DMS79 treated with DMSO at 0.1 percent for 48 hours (cell line): Measurements from ENCODE around the gene WFDC13.
"Not testable (repeated sequence)": the region's sequence is repeated elsewhere in the genome, so short reads cannot be mapped to it uniquely, and the experiment has no call there.

ENCODE experiments used
- DNase-seq: peaks from one replicate; lab custom pipeline; 2025; lab: John Stamatoyannopoulos, UW

The WFDC13 gene, protein sequence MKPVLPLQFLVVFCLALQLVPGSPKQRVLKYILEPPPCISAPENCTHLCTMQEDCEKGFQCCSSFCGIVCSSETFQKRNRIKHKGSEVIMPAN

GRCh38 chr20:45701873-45702272, at the start of gene WFDC13:
Gene WFDC13, plus strand, starts transcription at chr20:45702038. Its CDS starts 86 bp downstream, at chr20:45702124.
- DNase-seq, result no peak

DNA sequence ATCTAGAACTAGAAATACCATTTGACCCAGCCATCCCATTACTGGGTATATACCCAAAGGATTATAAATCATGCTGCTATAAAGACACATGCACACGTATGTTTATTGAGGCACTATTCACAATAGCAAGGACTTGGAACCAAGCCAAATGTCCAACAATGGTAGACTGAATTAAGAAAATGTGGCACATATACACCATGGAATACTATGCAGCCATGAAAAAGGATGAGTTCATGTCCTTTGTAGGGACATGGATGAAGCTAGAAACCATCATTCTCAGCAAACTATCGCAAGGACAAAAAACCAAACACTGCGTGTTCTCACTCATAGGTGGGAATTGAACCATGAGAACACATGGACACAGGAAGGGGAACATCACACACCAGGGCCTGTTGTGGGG, 44.8 kb upstream of the WFDC13 start:
- not testable (repeated sequence) for DNase-seq

DNA sequence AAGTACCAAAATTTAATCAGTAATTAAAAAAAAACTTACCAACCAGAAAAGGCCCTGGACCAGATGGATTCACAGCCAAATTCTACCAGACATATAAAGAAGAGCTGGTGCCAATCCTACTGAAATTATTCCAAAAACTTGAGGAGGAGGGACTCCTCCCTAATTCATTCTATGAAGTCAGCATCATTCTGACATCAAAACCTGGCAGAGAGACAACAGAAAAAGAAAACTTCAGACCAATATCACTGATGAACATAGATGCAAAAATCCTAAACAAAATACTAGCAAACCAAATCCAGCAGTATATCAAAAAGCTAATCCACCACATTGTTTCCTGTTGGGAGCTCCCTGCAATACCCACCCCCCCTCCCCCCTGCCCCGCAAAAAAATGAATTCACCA, 31.7 kb upstream of the WFDC13 start, which contains the start of gene WFDC11:
WFDC11 (minus strand) TSS at position 101 of the 400 bp plus-strand sequence. CDS start 19,639 bp downstream, outside the sequence.
- no peak for DNase-seq

DNA sequence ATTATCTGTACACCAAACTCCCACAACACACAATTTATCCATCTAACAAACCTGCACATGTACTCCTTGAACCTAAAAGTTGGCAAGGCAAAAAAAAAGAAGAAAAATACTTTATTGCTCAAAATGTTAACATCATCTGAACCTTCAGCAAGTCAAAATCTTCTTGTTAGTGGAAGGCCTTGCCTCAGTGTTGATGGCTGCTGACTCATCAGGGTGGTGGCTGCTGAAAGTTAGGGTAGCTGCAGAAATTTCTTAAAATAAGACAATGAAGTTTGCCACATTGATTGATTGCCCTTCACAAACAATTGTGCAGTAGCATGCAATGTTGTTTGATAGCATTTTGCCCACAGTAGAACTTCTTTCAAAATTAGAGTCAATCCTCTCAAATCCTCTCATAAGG, 29.1 kb upstream of the WFDC13 start:
- no peak for DNase-seq

DNA sequence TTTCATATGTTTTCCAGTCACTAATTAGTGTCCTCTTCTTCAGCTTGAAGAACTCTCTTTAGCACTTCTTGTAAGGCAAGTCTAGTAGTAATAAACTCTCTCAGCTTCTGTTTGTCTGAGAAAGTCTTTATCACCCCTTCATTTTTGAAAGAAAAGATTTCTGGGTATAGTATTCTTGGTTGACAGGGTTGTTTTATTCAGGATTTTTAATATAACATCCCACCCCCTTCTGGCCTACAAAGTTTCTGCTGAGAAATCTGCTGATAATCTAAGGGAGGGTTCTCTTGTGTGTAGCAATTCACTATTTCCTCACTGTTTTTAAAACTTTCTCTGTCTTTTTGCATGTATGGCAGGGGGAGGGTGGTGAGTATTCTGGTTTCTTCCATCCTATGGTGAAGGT, 22.2 kb upstream of the WFDC13 start:
- no peak for DNase-seq

- no peak for DNase-seq
Measured at GRCh38 chr20:45685896-45686295, 15.9 kb upstream of the WFDC13 start.

- not testable (repeated sequence) for DNase-seq
Measured at GRCh38 chr20:45693346-45693745, 8.5 kb upstream of the WFDC13 start.

- no peak for DNase-seq
Measured at GRCh38 chr20:45695496-45695895, 6.3 kb upstream of the WFDC13 start.

GRCh38 chr20:45701104-45701503, 734 bp upstream of the WFDC13 start:
- DNase-seq, result no peak

DNA sequence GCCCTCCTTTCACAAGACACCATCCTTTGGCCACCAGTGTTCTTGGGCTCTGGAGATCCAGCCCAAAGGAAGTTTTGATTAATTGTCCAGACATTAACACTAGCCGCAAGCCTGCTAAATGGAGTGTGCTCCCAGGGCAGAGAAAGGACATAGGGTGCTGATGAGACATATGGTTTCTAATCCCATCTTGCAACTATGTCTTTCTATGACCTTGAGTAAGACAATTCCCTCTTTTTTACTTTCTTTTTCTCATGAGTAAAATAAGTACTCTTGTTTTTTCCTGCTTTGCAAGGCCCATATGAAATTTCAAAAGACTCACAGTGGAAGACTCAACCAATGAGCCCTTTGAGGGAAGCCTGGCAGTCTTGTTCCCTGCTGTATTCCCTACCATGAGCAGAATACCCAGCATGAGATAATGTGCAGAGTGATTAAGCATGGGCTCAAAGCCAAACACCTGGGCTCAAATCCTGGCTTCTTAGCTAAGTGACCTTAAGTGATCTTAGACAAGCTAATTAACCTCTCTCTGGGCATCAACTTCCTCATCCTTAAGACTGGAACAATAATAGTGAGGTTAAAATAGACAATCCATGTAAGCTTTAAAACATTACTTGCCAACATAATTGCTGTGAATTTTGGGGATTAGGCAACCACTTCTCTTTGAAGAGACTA, 3.3 kb downstream of the WFDC13 start, which contains the start of gene WFDC10B:
WFDC10B (minus strand) TSS at position 51 of the 669 bp plus-strand sequence. CDS start 19,027 bp downstream, outside the sequence.
- peak; percentile 53 for DNase-seq

- not testable (repeated sequence) for DNase-seq
Measured at GRCh38 chr20:45716141-45716688, 14.4 kb downstream of the WFDC13 start.

GRCh38 chr20:45722047-45722446, 20.2 kb downstream of the WFDC13 start, which contains the start of gene SPINT4:
Gene SPINT4, plus strand, starts transcription at chr20:45722347. Its CDS starts 21 bp downstream, at chr20:45722368.
- no peak for DNase-seq

GRCh38 chr20:45725134-45725533, 23.3 kb downstream of the WFDC13 start:
- no peak for DNase-seq

- DNase-seq, result no peak
Measured at GRCh38 chr20:45727044-45727443, 25.2 kb downstream of the WFDC13 start.

- no peak for DNase-seq
Measured at GRCh38 chr20:45732199-45732598, 30.4 kb downstream of the WFDC13 start.

DNA sequence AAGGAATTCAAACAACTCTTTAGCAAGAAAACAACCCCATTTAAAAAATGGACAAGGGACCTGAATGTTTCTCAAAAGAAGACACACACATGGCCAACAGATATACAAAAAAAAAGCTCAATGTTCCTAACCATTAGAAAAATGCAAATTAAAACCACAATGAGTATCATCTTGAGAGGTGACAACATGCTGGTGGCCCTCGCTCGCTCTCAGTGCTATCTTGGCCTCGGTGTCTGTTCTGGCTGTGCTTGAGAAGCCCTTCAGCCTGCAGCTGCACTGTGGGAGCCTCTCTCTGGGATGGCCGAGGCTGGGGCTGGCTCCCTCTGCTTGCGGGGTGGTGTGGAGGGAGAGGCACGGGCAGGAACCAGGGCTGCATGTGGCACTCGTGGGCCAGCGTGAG, 33.7 kb downstream of the WFDC13 start:
- DNase-seq, result no peak

DNA sequence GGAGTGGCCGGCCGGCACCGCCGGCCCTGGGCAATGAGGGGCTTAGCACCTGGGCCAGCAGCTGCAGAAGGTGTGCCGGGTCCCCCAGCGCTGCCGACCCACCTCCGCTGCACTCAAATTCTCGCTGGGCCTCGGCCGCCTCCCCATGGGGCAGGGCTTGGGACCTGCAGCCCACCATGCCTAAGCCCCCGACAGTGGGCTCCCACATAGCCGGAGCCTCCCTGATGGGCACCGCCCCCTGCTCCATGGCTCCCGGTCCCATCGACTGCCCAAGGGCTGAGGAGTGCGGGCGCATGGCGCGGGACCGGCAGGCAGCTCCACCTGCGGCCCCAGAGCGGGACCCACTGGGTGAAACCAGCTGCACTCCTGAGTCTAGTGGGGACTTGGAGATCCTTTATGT, 34.1 kb downstream of the WFDC13 start:
- DNase-seq, result no peak

GRCh38 chr20:45742596-45742995, 40.8 kb downstream of the WFDC13 start:
- no peak for DNase-seq

DNA sequence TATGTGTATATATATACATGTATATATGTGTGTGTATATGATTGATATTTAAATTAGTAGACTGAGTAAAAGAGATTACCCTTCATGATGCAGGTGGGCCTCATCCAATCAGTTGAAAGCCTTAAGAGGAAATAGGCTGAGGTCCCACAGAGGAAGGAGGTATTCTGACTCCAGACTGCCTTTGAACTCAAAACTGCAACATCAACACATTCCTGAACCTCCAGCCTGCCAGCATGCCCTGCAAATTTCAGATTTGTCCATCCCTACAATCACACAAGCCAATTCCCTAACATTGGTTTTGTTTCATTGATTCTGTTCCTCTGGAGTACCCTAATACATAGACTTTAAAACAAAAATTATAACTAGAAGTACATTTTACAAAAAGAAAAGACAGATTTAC, 43.2 kb downstream of the WFDC13 start:
- DNase-seq, result no peak

GRCh38 chr20:45751721-45752120, 49.9 kb downstream of the WFDC13 start:
- no peak for DNase-seq

DNA sequence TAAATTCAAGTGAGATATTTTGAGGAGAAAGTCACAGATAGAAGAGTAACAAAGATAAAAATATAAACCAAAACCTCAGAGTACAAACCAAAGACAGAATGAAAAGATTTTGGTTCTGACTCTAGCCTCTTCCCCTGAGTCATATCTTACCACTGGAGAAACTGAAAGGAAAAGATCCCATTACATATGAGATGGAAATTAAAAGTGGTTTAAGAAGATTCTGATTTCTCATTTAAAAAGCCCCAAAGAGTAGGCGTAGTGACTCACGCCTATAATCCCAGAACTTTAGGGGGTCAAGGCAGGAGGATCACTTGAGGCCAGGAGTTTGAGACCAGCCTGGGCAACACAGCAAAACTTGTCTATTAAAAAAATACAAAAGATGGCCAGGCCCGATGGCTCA, 50.9 kb downstream of the WFDC13 start:
- DNase-seq, result no peak

- no peak for DNase-seq
Measured at GRCh38 chr20:45758096-45758495, 56.3 kb downstream of the WFDC13 start.
